Measurements from ENCODE around the gene MGRN1. TPM values are rescaled to one million over a fixed set of nuclear protein-coding genes. Genes with fewer than 3 reads are reported as not detected.

Gene MGRN1
- total RNA-seq, 1 experiment from 2014 or later = 105 TPM

GRCh38 chr16:4615384-4616046 lies 9.1 kb upstream of the MGRN1 start:
- H3K27me3 Mint-ChIP-seq (ENCODE audit: unreplicated experiment) = no peaks in the 10 kb centered on the region
- no peak for DNase-seq
- no peak for TF ChIP-seq CTCF (IDR thresholded peaks at IDR 0.05; ENCODE audit: unreplicated experiment)
- H3K4me3 Mint-ChIP-seq (ENCODE audit: low read depth, unreplicated experiment) = peak overlapping the region; percentile 83
- peak overlapping the region; percentile 94 for H3K27ac Mint-ChIP-seq (ENCODE audit: unreplicated experiment)
- CTCF ChIA-PET = interaction anchor here (0.6 to 1.3 kb wide), 3 partner anchors 9 to 1557 kb away, joined by 3 to 7 read pairs (median 4); partner anchors contain the start of gene MGRN1
- peaks cover 56% of the 10 kb centered on the region for H3K36me3 Mint-ChIP-seq (ENCODE audit: insufficient read depth, unreplicated experiment)
- H3K9me3 Mint-ChIP-seq (ENCODE audit: low read depth, unreplicated experiment) = no peaks in the 10 kb centered on the region
- intact Hi-C loops (cut with micrococcal nuclease; ENCODE audit: unreplicated experiment) = no loop called here
- H3K4me1 Mint-ChIP-seq (ENCODE audit: low read depth, unreplicated experiment) = peaks cover 24% of the 10 kb centered on the region
- no TSS peak for BruUV-seq (replicated peaks)

- Mint-ChIP-seq H3K9me3 (ENCODE audit: low read depth, unreplicated experiment) (no peaks in the 10 kb centered on the region), H3K4me1 (ENCODE audit: low read depth, unreplicated experiment) (peaks cover 24% of the 10 kb centered on the region), H3K36me3 (ENCODE audit: insufficient read depth, unreplicated experiment) (peaks cover 49% of the 10 kb centered on the region), H3K27me3 (ENCODE audit: unreplicated experiment) (no peaks in the 10 kb centered on the region), H3K4me3 (ENCODE audit: low read depth, unreplicated experiment) (peak overlapping the region; percentile 83), H3K27ac (ENCODE audit: unreplicated experiment) (peak overlapping the region; percentile 94)
- peak; percentile 99 for DNase-seq
- CTCF ChIA-PET = interaction anchor here (0.6 to 1.3 kb wide), 4 partner anchors 8 to 1558 kb away, joined by 3 to 7 read pairs (median 4); partner anchors contain the start of genes CDIP1 and MGRN1
- TF ChIP-seq CTCF (IDR thresholded peaks at IDR 0.05; ENCODE audit: unreplicated experiment) = no peak
- BruUV-seq (replicated peaks) = no TSS peak
- intact Hi-C loops (cut with micrococcal nuclease; ENCODE audit: unreplicated experiment) = no loop called here
Observed at GRCh38 chr16:4616047-4616811, 8.4 kb upstream of the MGRN1 start.

GRCh38 chr16:4617880-4618279 lies 6.7 kb upstream of the MGRN1 start:
- no peak for TF ChIP-seq CTCF (IDR thresholded peaks at IDR 0.05; ENCODE audit: unreplicated experiment)
- Mint-ChIP-seq H3K27ac (ENCODE audit: unreplicated experiment) (no peak overlapping the region), H3K9me3 (ENCODE audit: low read depth, unreplicated experiment) (no peaks in the 10 kb centered on the region), H3K4me1 (ENCODE audit: low read depth, unreplicated experiment) (peaks cover 20% of the 10 kb centered on the region), H3K27me3 (ENCODE audit: unreplicated experiment) (no peaks in the 10 kb centered on the region), H3K36me3 (ENCODE audit: insufficient read depth, unreplicated experiment) (peaks cover 40% of the 10 kb centered on the region), H3K4me3 (ENCODE audit: low read depth, unreplicated experiment) (no peak overlapping the region)
- no peak for DNase-seq
- CTCF ChIA-PET = no interaction called here
- no TSS peak for BruUV-seq (replicated peaks)
- intact Hi-C loops (cut with micrococcal nuclease; ENCODE audit: unreplicated experiment) = no loop called here

GRCh38 chr16:4618645-4619418 lies 5.8 kb upstream of the MGRN1 start:
- Mint-ChIP-seq H3K4me1 (ENCODE audit: low read depth, unreplicated experiment) (peaks cover 14% of the 10 kb centered on the region), H3K4me3 (ENCODE audit: low read depth, unreplicated experiment) (no peak overlapping the region)
- TF ChIP-seq CTCF (IDR thresholded peaks at IDR 0.05; ENCODE audit: unreplicated experiment) = no peak

More at GRCh38 chr16:4618645-4619418, 5.8 kb upstream of the MGRN1 start:
- no peaks in the 10 kb centered on the region for H3K9me3 Mint-ChIP-seq (ENCODE audit: low read depth, unreplicated experiment)
- BruUV-seq (replicated peaks) = no TSS peak
- H3K36me3 Mint-ChIP-seq (ENCODE audit: insufficient read depth, unreplicated experiment) = peaks cover 30% of the 10 kb centered on the region
- H3K27me3 Mint-ChIP-seq (ENCODE audit: unreplicated experiment) = no peaks in the 10 kb centered on the region
- DNase-seq = no peak
- no peak overlapping the region for H3K27ac Mint-ChIP-seq (ENCODE audit: unreplicated experiment)
- intact Hi-C loops (cut with micrococcal nuclease; ENCODE audit: unreplicated experiment) = no loop called here
- CTCF ChIA-PET = no interaction called here
